ENCODE data around the gene MTA1.

MTA1 gene

GRCh38 chr14:105467942-105468471, 48.4 kb downstream of the MTA1 start:
- H3K4me3 ChIP-seq (ENCODE audit: low read depth, low read length): no peak overlapping the region
- DNase-seq (ENCODE audit: low read depth): no peak
- TF ChIP-seq MYC (IDR thresholded peaks at IDR 0.05; ENCODE audit: low read depth, low read length): no peak

GRCh38 chr14:105468621-105469241, 49.1 kb downstream of the MTA1 start:
- no peak for TF ChIP-seq POLR2A (IDR thresholded peaks at IDR 0.05; ENCODE audit: extremely low read depth, insufficient read length)
- no peak for TF ChIP-seq MAX (IDR thresholded peaks at IDR 0.05; ENCODE audit: low read depth, low read length)
- TF ChIP-seq CTCF (IDR thresholded peaks at IDR 0.05; ENCODE audit: low read depth, low read length): no peak
- DNase-seq (ENCODE audit: low read depth): no peak
- no peak overlapping the region for H3K4me3 ChIP-seq (ENCODE audit: low read depth, low read length)

GRCh38 chr14:105469456-105470349, 50.1 kb downstream of the MTA1 start:
- H3K4me3 ChIP-seq (ENCODE audit: low read depth, low read length): no peak overlapping the region
- no peak for TF ChIP-seq CTCF (IDR thresholded peaks at IDR 0.05; ENCODE audit: low read depth, low read length)
- TF ChIP-seq MYC (IDR thresholded peaks at IDR 0.05; ENCODE audit: low read depth, low read length): no peak
- TF ChIP-seq MAX (IDR thresholded peaks at IDR 0.05; ENCODE audit: low read depth, low read length): no peak
- no peak for DNase-seq (ENCODE audit: low read depth)

GRCh38 chr14:105470350-105471296, 51.0 kb downstream of the MTA1 start:
- TF ChIP-seq MAX (IDR thresholded peaks at IDR 0.05; ENCODE audit: low read depth, low read length) (no peak), POLR2A (IDR thresholded peaks at IDR 0.05; ENCODE audit: extremely low read depth, insufficient read length) (no peak), MYC (IDR thresholded peaks at IDR 0.05; ENCODE audit: low read depth, low read length) (no peak), CTCF (IDR thresholded peaks at IDR 0.05; ENCODE audit: low read depth, low read length) (no peak)
- no peak overlapping the region for H3K4me3 ChIP-seq (ENCODE audit: low read depth, low read length)
- DNase-seq (ENCODE audit: low read depth): no peak

- H3K4me3 ChIP-seq (ENCODE audit: low read depth, low read length): no peak overlapping the region
- TF ChIP-seq CTCF (IDR thresholded peaks at IDR 0.05; ENCODE audit: low read depth, low read length) (no peak), MAX (IDR thresholded peaks at IDR 0.05; ENCODE audit: low read depth, low read length) (no peak), POLR2A (IDR thresholded peaks at IDR 0.05; ENCODE audit: extremely low read depth, insufficient read length) (no peak), MYC (IDR thresholded peaks at IDR 0.05; ENCODE audit: low read depth, low read length) (no peak)
- no peak for DNase-seq (ENCODE audit: low read depth)
Observed at GRCh38 chr14:105471297-105471821, 51.7 kb downstream of the MTA1 start.

Data from NB4 (cell line).